ENCODE data around the gene ALAD. TPM values are rescaled to one million over a fixed set of nuclear protein-coding genes. Genes with fewer than 3 reads are reported as not detected.

Gene ALAD
- total and polyA plus RNA-seq, 2 of the 8 experiments (the other 6 are each of a cell fraction or from before 2014, with no cell fraction given): 8.2 to 15.3 TPM

Other genes starting within 250 kb of the ALAD start
- 13.8 and 13.9 TPM in 2 replicates for gene FKBP15, start 180.0 kb downstream of the ALAD start, total RNA-seq (2021; fragmentation: NEBNext Ultra II Directional; extraction: Animal tissue kit (Norgen Biotek cat#: 25700))
- 9.9 and 13.1 TPM in 2 replicates for gene FKBP15, start 180.0 kb downstream of the ALAD start, polyA plus RNA-seq (2011; rRNA removed)
- 40.7 and 40.8 TPM in 2 replicates for gene SLC31A1, start 179.7 kb downstream of the ALAD start, total RNA-seq (2021; fragmentation: NEBNext Ultra II Directional; extraction: Animal tissue kit (Norgen Biotek cat#: 25700))
- gene SLC31A1, start 179.7 kb downstream of the ALAD start, polyA plus RNA-seq (2011; rRNA removed): 13.8 and 23.9 TPM in 2 replicates
- 41.9 and 42.8 TPM in 2 replicates for gene CDC26, start 125.7 kb downstream of the ALAD start, total RNA-seq (2021; fragmentation: NEBNext Ultra II Directional; extraction: Animal tissue kit (Norgen Biotek cat#: 25700))
- 15.3 and 31.5 TPM in 2 replicates for gene CDC26, start 125.7 kb downstream of the ALAD start, polyA plus RNA-seq (2011; rRNA removed)
- 33.4 and 36.8 TPM in 2 replicates for gene PRPF4, start 125.6 kb downstream of the ALAD start, total RNA-seq (2021; fragmentation: NEBNext Ultra II Directional; extraction: Animal tissue kit (Norgen Biotek cat#: 25700))
- gene PRPF4, start 125.6 kb downstream of the ALAD start, polyA plus RNA-seq (2011; rRNA removed): 13.6 and 15.2 TPM in 2 replicates
- gene RNF183, start 97.9 kb downstream of the ALAD start, total RNA-seq (2021; fragmentation: NEBNext Ultra II Directional; extraction: Animal tissue kit (Norgen Biotek cat#: 25700)): not detected in 2 replicates
- gene RNF183, start 97.9 kb downstream of the ALAD start, polyA plus RNA-seq (2011; rRNA removed): 0.15 and 0.41 TPM in 2 replicates
- 0.28 and 0.40 TPM in 2 replicates for gene WDR31, start 61.0 kb downstream of the ALAD start, total RNA-seq (2021; fragmentation: NEBNext Ultra II Directional; extraction: Animal tissue kit (Norgen Biotek cat#: 25700))
- gene WDR31, start 61.0 kb downstream of the ALAD start, polyA plus RNA-seq (2011; rRNA removed): 0.27 and 0.33 TPM in 2 replicates
- gene BSPRY, start 51.7 kb downstream of the ALAD start, total RNA-seq (2021; fragmentation: NEBNext Ultra II Directional; extraction: Animal tissue kit (Norgen Biotek cat#: 25700)): 5.5 and 6.5 TPM in 2 replicates
- gene BSPRY, start 51.7 kb downstream of the ALAD start, polyA plus RNA-seq (2011; rRNA removed): 10.9 and 12.1 TPM in 2 replicates
- gene HDHD3, start 24.3 kb downstream of the ALAD start, total RNA-seq (2021; fragmentation: NEBNext Ultra II Directional; extraction: Animal tissue kit (Norgen Biotek cat#: 25700)): 10.4 and 12.1 TPM in 2 replicates
- 25.3 and 26.9 TPM in 2 replicates for gene HDHD3, start 24.3 kb downstream of the ALAD start, polyA plus RNA-seq (2011; rRNA removed)
- 49.1 and 52.7 TPM in 2 replicates for gene POLE3, start 9.4 kb upstream of the ALAD start, total RNA-seq (2021; fragmentation: NEBNext Ultra II Directional; extraction: Animal tissue kit (Norgen Biotek cat#: 25700))
- gene POLE3, start 9.4 kb upstream of the ALAD start, polyA plus RNA-seq (2011; rRNA removed): 52.2 and 77.3 TPM in 2 replicates
- gene C9orf43, start 9.5 kb upstream of the ALAD start, total RNA-seq (2021; fragmentation: NEBNext Ultra II Directional; extraction: Animal tissue kit (Norgen Biotek cat#: 25700)): 0.36 and 0.52 TPM in 2 replicates
- 0.35 and 0.44 TPM in 2 replicates for gene C9orf43, start 9.5 kb upstream of the ALAD start, polyA plus RNA-seq (2011; rRNA removed)
- 18.2 TPM in 2 replicates for gene RGS3, start 62.4 kb upstream of the ALAD start, total RNA-seq (2021; fragmentation: NEBNext Ultra II Directional; extraction: Animal tissue kit (Norgen Biotek cat#: 25700))
- gene RGS3, start 62.4 kb upstream of the ALAD start, polyA plus RNA-seq (2011; rRNA removed): 12.6 and 15.1 TPM in 2 replicates

Data from H1 (cell line).